ENCODE data around the gene SETD4. TPM values are rescaled to one million over a fixed set of nuclear protein-coding genes. Genes with fewer than 3 reads are reported as not detected.

Gene SETD4
- total and polyA plus RNA-seq, 2 of the 13 experiments (the other 11 are each of a cell fraction or from before 2014, with no cell fraction given): 7.1 to 14.4 TPM

DNA sequence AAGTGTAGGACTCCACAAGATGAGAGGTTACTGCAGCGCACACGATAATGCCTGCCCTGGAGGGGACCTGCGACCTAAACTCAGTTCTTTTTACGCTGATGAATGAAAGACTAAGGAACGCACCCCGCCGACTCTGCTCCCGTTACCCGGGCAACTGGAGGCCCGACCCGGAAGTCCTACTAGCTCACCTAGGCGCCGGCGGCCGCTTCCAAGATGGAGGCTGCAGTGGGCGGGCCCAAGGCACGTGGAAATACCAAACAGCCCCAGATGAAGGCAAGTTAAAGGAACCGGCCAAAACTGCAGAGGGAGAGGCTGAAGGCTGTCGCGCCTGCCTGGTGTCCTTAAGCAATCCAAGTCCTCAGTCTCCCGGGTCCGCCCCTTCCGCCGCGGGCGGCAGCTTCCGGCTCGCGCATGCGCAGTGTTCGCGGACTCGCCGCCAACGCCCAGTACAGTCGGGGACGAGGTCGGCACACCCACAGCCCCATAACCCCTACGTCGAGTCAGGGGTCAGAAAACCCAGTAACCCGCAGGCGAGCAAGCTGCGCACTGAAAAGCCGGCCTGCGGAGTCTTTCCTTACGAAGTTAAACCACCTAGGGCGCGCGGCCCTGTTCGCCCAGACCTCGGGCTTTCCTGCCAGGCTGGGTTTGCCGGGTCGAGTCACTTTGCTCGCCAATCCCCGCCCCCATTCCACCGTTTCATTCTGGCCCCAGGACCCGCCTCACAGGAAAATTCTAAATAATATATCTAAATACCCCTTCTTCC, at the start of gene SETD4 (continued):
- TF ChIP-seq NR1H2 (CRISPR knock-in tag; IDR thresholded peaks at IDR 0.05; ENCODE audit: borderline replicate concordance, low read depth) (no peak), RBFOX2 (IDR thresholded peaks at IDR 0.05; ENCODE audit: low read depth, low read length) (peak; percentile 96), ZNF780A (CRISPR knock-in tag; IDR thresholded peaks at IDR 0.05) (no peak), ZNF160 (CRISPR knock-in tag; IDR thresholded peaks at IDR 0.05) (0 out of 2 replicates have a peak, but pooled peaks have one; percentile 20), NFE2 (CRISPR knock-in tag; IDR thresholded peaks at IDR 0.05) (no peak), NCOR1 (IDR thresholded peaks at IDR 0.05; ENCODE audit: borderline replicate concordance, low read length) (peak; percentile 21; the same call in 1 of the 2 replicates), SP4 (CRISPR knock-in tag; IDR thresholded peaks at IDR 0.05) (no peak; the same call in 1 of the 2 replicates), SMAD9 (CRISPR knock-in tag; IDR thresholded peaks at IDR 0.05) (no peak), NFYB (CRISPR knock-in tag; IDR thresholded peaks at IDR 0.05) (0 out of 2 replicates have a peak, but pooled peaks have one; percentile 10), WIZ (CRISPR knock-in tag; IDR thresholded peaks at IDR 0.05) (no peak), ZBTB10 (CRISPR knock-in tag; IDR thresholded peaks at IDR 0.05; ENCODE audit: borderline replicate concordance) (no peak), POLR2A (IDR thresholded peaks at IDR 0.05; ENCODE audit: insufficient read depth in 1 of 2, low read depth in 2 of 2, low read length in 2 of 2) (peak; percentile 68 to 84), ZNF143 (CRISPR knock-in tag; IDR thresholded peaks at IDR 0.05) (0 out of 2 replicates have a peak, but pooled peaks have one; percentile 30), MEIS2 (CRISPR knock-in tag; IDR thresholded peaks at IDR 0.05) (peak; percentile 48; the same call in 1 of the 2 replicates), ZNF792 (CRISPR knock-in tag; IDR thresholded peaks at IDR 0.05) (no peak; the same call in 1 of the 2 replicates), ZNF816 (CRISPR knock-in tag; IDR thresholded peaks at IDR 0.05; ENCODE audit: borderline replicate concordance) (peak; percentile 44; the same call in 1 of the 2 replicates), ZNF530 (CRISPR knock-in tag; IDR thresholded peaks at IDR 0.05; ENCODE audit: low read depth) (no peak), YEATS2 (CRISPR knock-in tag; IDR thresholded peaks at IDR 0.05; ENCODE audit: borderline replicate concordance) (peak; percentile 53; the same call in 1 of the 2 replicates)
- TF ChIP-seq, protein P1, sequence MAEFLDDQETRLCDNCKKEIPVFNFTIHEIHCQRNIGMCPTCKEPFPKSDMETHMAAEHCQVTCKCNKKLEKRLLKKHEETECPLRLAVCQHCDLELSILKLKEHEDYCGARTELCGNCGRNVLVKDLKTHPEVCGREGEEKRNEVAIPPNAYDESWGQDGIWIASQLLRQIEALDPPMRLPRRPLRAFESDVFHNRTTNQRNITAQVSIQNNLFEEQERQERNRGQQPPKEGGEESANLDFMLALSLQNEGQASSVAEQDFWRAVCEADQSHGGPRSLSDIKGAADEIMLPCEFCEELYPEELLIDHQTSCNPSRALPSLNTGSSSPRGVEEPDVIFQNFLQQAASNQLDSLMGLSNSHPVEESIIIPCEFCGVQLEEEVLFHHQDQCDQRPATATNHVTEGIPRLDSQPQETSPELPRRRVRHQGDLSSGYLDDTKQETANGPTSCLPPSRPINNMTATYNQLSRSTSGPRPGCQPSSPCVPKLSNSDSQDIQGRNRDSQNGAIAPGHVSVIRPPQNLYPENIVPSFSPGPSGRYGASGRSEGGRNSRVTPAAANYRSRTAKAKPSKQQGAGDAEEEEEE (CRISPR knock-in tag; IDR thresholded peaks at IDR 0.05; ENCODE audit: borderline replicate concordance): no peak; the same call in 1 of the 2 replicates
- TF ChIP-seq, protein P2, sequence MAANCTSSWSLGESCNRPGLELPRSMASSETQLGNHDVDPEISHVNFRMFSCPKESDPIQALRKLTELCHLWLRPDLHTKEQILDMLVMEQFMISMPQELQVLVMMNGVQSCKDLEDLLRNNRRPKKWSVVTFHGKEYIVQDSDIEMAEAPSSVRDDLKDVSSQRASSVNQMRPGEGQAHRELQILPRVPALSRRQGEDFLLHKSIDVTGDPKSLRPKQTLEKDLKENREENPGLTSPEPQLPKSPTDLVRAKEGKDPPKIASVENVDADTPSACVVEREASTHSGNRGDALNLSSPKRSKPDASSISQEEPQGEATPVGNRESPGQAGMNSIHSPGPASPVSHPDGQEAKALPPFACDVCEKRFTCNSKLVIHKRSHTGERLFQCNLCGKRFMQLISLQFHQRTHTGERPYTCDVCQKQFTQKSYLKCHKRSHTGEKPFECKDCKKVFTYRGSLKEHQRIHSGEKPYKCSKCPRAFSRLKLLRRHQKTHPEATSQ (CRISPR knock-in tag; IDR thresholded peaks at IDR 0.05; ENCODE audit: borderline replicate concordance): no peak; the same call in 1 of the 2 replicates

Data from HepG2 (cell line).